ENCODE data around the gene CCM2L.

The CCM2L gene

DNA sequence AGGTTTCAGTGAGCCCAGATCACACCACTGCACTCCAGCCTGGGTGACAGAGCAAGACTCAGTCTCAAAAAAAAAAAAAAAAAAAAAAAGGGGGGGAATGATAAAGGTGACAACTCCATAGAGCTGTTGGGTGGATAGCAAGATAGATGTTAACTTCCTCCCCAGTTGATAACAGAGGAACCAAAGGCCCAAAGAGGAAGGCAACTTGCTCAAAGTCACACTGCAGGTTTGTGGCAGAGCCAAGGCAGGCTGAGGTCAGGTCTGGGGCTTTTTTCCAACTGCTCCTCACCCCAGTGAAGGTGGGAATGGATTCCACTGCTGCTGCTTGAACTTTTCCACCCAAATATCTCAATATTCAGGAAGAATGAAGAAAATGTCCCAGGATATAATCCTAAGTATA is 68.6 kb downstream of the CCM2L start:
- Histone ChIP-seq H3K4me1 (ENCODE audit: insufficient read depth, low read length) (no peaks in the 10 kb centered on the region), H3K27me3 (ENCODE audit: insufficient read depth, low read length) (peaks cover 8% of the 10 kb centered on the region), H3K4me3 (ENCODE audit: low read length) (no peak overlapping the region), H3K9me3 (ENCODE audit: low read length) (no peaks in the 10 kb centered on the region), H2AFZ (ENCODE audit: low read depth, low read length) (no peak overlapping the region), H3K36me3 (ENCODE audit: insufficient read depth, low read length) (no peaks in the 10 kb centered on the region)

DNA sequence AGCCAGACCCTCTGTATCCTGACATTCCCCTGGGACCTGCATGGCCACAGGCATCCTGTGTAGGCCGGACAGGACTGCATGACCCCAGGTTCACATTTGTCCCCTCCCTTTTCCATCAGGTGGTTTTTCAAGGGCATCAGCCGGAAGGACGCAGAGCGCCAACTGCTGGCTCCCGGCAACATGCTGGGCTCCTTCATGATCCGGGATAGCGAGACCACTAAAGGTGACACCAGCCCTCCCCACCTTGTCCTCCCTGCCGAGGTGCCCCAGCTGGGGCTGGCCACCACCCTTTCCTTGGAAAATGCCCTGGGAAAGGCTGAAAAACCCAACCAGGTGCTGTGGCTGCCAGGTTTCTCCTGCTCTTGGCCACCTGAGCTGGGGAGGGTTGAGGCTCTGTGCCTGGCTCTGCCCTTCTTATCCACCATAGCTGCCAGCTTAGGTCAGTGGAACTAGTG is 69.4 kb downstream of the CCM2L start:
- Histone ChIP-seq H3K27me3 (ENCODE audit: insufficient read depth, low read length) (peaks cover 16% of the 10 kb centered on the region), H3K4me3 (ENCODE audit: low read length) (no peak overlapping the region), H3K4me1 (ENCODE audit: insufficient read depth, low read length) (no peaks in the 10 kb centered on the region), H3K36me3 (ENCODE audit: insufficient read depth, low read length) (no peaks in the 10 kb centered on the region), H2AFZ (ENCODE audit: low read depth, low read length) (no peak overlapping the region), H3K9me3 (ENCODE audit: low read length) (no peaks in the 10 kb centered on the region)

DNA sequence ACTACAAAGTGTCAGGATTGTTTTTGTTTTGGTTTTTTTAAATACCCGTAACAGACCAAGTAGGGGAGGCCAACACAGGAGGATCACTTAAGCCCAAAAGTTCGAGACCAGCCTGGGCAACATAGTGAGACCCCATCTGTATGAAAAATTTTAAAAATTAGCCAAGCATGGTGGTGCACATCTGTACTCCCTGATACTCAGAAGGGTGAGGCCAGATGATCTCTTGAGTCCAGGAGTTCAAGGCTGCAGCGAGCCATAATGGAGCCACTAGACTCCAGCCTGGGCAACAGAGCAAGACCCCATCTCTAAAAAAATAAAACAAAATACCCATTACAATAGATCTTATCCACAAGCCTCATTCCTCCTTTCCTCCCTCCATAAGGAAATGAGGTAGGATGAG is 70.5 kb downstream of the CCM2L start:
- H3K27me3 ChIP-seq (ENCODE audit: insufficient read depth, low read length): peaks cover 14% of the 10 kb centered on the region
- no peak overlapping the region for H3K4me3 ChIP-seq (ENCODE audit: low read length)
- H3K4me1 ChIP-seq (ENCODE audit: insufficient read depth, low read length): no peaks in the 10 kb centered on the region
- H3K36me3 ChIP-seq (ENCODE audit: insufficient read depth, low read length): no peaks in the 10 kb centered on the region
- H2AFZ ChIP-seq (ENCODE audit: low read depth, low read length): no peak overlapping the region
- H3K9me3 ChIP-seq (ENCODE audit: low read length): no peaks in the 10 kb centered on the region
